ENCODE measurements around the gene PCDH9. TPM values are rescaled to one million over a fixed set of nuclear protein-coding genes. Genes with fewer than 3 reads are reported as not detected.

Gene PCDH9
- total RNA-seq, 1 donor from 2014 or later, result 1.7 TPM

- Mint-ChIP-seq H3K9me3 (ENCODE audit: low read depth) (no peaks in the 10 kb centered on the region), H3K36me3 (ENCODE audit: insufficient read depth) (no peaks in the 10 kb centered on the region), H3K4me3 (ENCODE audit: low read depth) (no peak overlapping the region), H3K27ac (no peak overlapping the region), H3K27me3 (no peaks in the 10 kb centered on the region), H3K4me1 (ENCODE audit: low read depth) (no peaks in the 10 kb centered on the region)
- TF ChIP-seq CTCF (IDR thresholded peaks at IDR 0.05; ENCODE audit: unreplicated experiment), result no peak
- no peak for DNase-seq (ENCODE audit: low spot score, unreplicated experiment)
These were observed 187.6 kb downstream of the PCDH9 start for GRCh38 chr13:67042556-67042955.

- Mint-ChIP-seq H3K4me1 (ENCODE audit: low read depth) (peaks cover 7% of the 10 kb centered on the region), H3K9me3 (ENCODE audit: low read depth) (no peaks in the 10 kb centered on the region), H3K27ac (no peak overlapping the region), H3K36me3 (ENCODE audit: insufficient read depth) (no peaks in the 10 kb centered on the region), H3K4me3 (ENCODE audit: low read depth) (no peak overlapping the region), H3K27me3 (no peaks in the 10 kb centered on the region)
- DNase-seq (ENCODE audit: low spot score, unreplicated experiment), result no peak
- no peak for TF ChIP-seq CTCF (IDR thresholded peaks at IDR 0.05; ENCODE audit: unreplicated experiment)
These were observed 193.3 kb downstream of the PCDH9 start for GRCh38 chr13:67036699-67037457.

- H3K27ac Mint-ChIP-seq, result no peak overlapping the region
- DNase-seq (ENCODE audit: low spot score, unreplicated experiment), result no peak
- H3K9me3 Mint-ChIP-seq (ENCODE audit: low read depth), result no peaks in the 10 kb centered on the region
- peaks cover 7% of the 10 kb centered on the region for H3K4me1 Mint-ChIP-seq (ENCODE audit: low read depth)
- H3K27me3 Mint-ChIP-seq, result no peaks in the 10 kb centered on the region
- no peak overlapping the region for H3K4me3 Mint-ChIP-seq (ENCODE audit: low read depth)
- TF ChIP-seq CTCF (IDR thresholded peaks at IDR 0.05; ENCODE audit: unreplicated experiment), result no peak
- H3K36me3 Mint-ChIP-seq (ENCODE audit: insufficient read depth), result no peaks in the 10 kb centered on the region
These were observed 197.0 kb downstream of the PCDH9 start for GRCh38 chr13:67033170-67033569.

- no peak overlapping the region for H3K27ac Mint-ChIP-seq
- TF ChIP-seq CTCF (IDR thresholded peaks at IDR 0.05; ENCODE audit: unreplicated experiment), result no peak
- DNase-seq (ENCODE audit: low spot score, unreplicated experiment), result no peak
- H3K4me1 Mint-ChIP-seq (ENCODE audit: low read depth), result no peaks in the 10 kb centered on the region
- H3K9me3 Mint-ChIP-seq (ENCODE audit: low read depth), result no peaks in the 10 kb centered on the region
- H3K27me3 Mint-ChIP-seq, result no peaks in the 10 kb centered on the region
- no peaks in the 10 kb centered on the region for H3K36me3 Mint-ChIP-seq (ENCODE audit: insufficient read depth)
- no peak overlapping the region for H3K4me3 Mint-ChIP-seq (ENCODE audit: low read depth)
These were observed 206.8 kb downstream of the PCDH9 start for GRCh38 chr13:67023130-67023876.

GRCh38 chr13:67018775-67019174 is 211.4 kb downstream of the PCDH9 start:
- DNase-seq (ENCODE audit: low spot score, unreplicated experiment), result no peak
- Mint-ChIP-seq H3K4me1 (ENCODE audit: low read depth) (no peaks in the 10 kb centered on the region), H3K9me3 (ENCODE audit: low read depth) (no peaks in the 10 kb centered on the region)

More at GRCh38 chr13:67018775-67019174, 211.4 kb downstream of the PCDH9 start:
- Mint-ChIP-seq H3K27ac (no peak overlapping the region), H3K27me3 (no peaks in the 10 kb centered on the region), H3K4me3 (ENCODE audit: low read depth) (no peak overlapping the region), H3K36me3 (ENCODE audit: insufficient read depth) (no peaks in the 10 kb centered on the region)
- TF ChIP-seq CTCF (IDR thresholded peaks at IDR 0.05; ENCODE audit: unreplicated experiment), result no peak
